ENCODE results near the gene TUG1.
A peak's percentile ranks its signal among the peaks of the same experiment; 100 is the strongest.

Gene TUG1

GRCh38 chr22:30947816-30948454, 21.1 kb upstream of the TUG1 start:
- Mint-ChIP-seq H3K27ac (no peak overlapping the region), H3K4me3 (no peak overlapping the region), H3K4me1 (peaks cover 7% of the 10 kb centered on the region), H3K27me3 (ENCODE audit: low read depth) (no peaks in the 10 kb centered on the region), H3K36me3 (ENCODE audit: low read depth) (peaks cover 64% of the 10 kb centered on the region), H3K9me3 (no peaks in the 10 kb centered on the region)
- TF ChIP-seq CTCF (IDR thresholded peaks at IDR 0.05; ENCODE audit: unreplicated experiment in 3 of 3) = peak; percentile 51 to 67 (median 55)

GRCh38 chr22:30948930-30949342, 20.1 kb upstream of the TUG1 start:
- Mint-ChIP-seq H3K27me3 (ENCODE audit: low read depth) (no peaks in the 10 kb centered on the region), H3K36me3 (ENCODE audit: low read depth) (peaks cover 62% of the 10 kb centered on the region), H3K9me3 (no peaks in the 10 kb centered on the region), H3K4me3 (no peak overlapping the region), H3K4me1 (peaks cover 14% of the 10 kb centered on the region), H3K27ac (no peak overlapping the region)
- TF ChIP-seq CTCF (IDR thresholded peaks at IDR 0.05; ENCODE audit: unreplicated experiment in 3 of 3) = no peak

GRCh38 chr22:30949934-30950660, 19.0 kb upstream of the TUG1 start:
- no peak for TF ChIP-seq CTCF (IDR thresholded peaks at IDR 0.05; ENCODE audit: unreplicated experiment in 3 of 3)
- H3K27ac Mint-ChIP-seq = no peak overlapping the region
- no peak overlapping the region for H3K4me3 Mint-ChIP-seq
- H3K36me3 Mint-ChIP-seq (ENCODE audit: low read depth) = peaks cover 55% of the 10 kb centered on the region
- H3K9me3 Mint-ChIP-seq = no peaks in the 10 kb centered on the region
- H3K27me3 Mint-ChIP-seq (ENCODE audit: low read depth) = no peaks in the 10 kb centered on the region
- H3K4me1 Mint-ChIP-seq = peaks cover 14% of the 10 kb centered on the region

GRCh38 chr22:30953206-30953605, 15.9 kb upstream of the TUG1 start:
- no peak overlapping the region for H3K4me3 Mint-ChIP-seq
- peak overlapping the region; percentile 16 to 47 (median 36) for H3K27ac Mint-ChIP-seq
- no peak for TF ChIP-seq CTCF (IDR thresholded peaks at IDR 0.05; ENCODE audit: unreplicated experiment in 3 of 3)
- no peaks in the 10 kb centered on the region for H3K9me3 Mint-ChIP-seq
- peaks cover 14% of the 10 kb centered on the region for H3K4me1 Mint-ChIP-seq
- H3K36me3 Mint-ChIP-seq (ENCODE audit: low read depth) = peaks cover 60% of the 10 kb centered on the region
- H3K27me3 Mint-ChIP-seq (ENCODE audit: low read depth) = no peaks in the 10 kb centered on the region

GRCh38 chr22:30955153-30955552, 13.9 kb upstream of the TUG1 start:
- Mint-ChIP-seq H3K27ac (no peak overlapping the region), H3K9me3 (no peaks in the 10 kb centered on the region), H3K4me1 (peaks cover 14% of the 10 kb centered on the region), H3K4me3 (no peak overlapping the region), H3K27me3 (ENCODE audit: low read depth) (no peaks in the 10 kb centered on the region), H3K36me3 (ENCODE audit: low read depth) (peaks cover 49% of the 10 kb centered on the region)
- no peak for TF ChIP-seq CTCF (IDR thresholded peaks at IDR 0.05; ENCODE audit: unreplicated experiment in 3 of 3)

GRCh38 chr22:30964858-30965257, 4.2 kb upstream of the TUG1 start:
- H3K9me3 Mint-ChIP-seq = peaks cover 33% of the 10 kb centered on the region
- H3K27me3 Mint-ChIP-seq (ENCODE audit: low read depth) = no peaks in the 10 kb centered on the region
- TF ChIP-seq CTCF (IDR thresholded peaks at IDR 0.05; ENCODE audit: unreplicated experiment in 3 of 3) = no peak
- H3K4me1 Mint-ChIP-seq = peaks cover 17% of the 10 kb centered on the region
- peaks cover 76% of the 10 kb centered on the region for H3K36me3 Mint-ChIP-seq (ENCODE audit: low read depth)
- H3K4me3 Mint-ChIP-seq = no peak overlapping the region
- H3K27ac Mint-ChIP-seq = no peak overlapping the region
